NB4 (cell line): ENCODE measurements around the gene SLC7A8.

ENCODE experiments used
- CTCF ChIP-seq: IDR thresholded peaks from one replicate; pipeline ENCODE4 v1.5.1; 2012; ENCODE audit warnings: low read depth, low read length
- MAX ChIP-seq: IDR thresholded peaks from 2 replicates; pipeline ENCODE4 v1.6.1; 2011; ENCODE audit warnings: low read depth, low read length
- MYC ChIP-seq: IDR thresholded peaks from 2 replicates; pipeline ENCODE4 v1.6.1; 2011; ENCODE audit warnings: low read depth, low read length
- POLR2A ChIP-seq: IDR thresholded peaks from 2 replicates; pipeline ENCODE4 v1.6.1; 2011; ENCODE audit warnings: mild to moderate bottlenecking; ENCODE audit not compliant: insufficient read length; ENCODE audit errors: extremely low read depth

- TF ChIP-seq CTCF (no peak), POLR2A (no peak), MAX (no peak), MYC (no peak)
Observed at GRCh38 chr14:23209651-23210423, 26.4 kb upstream of the SLC7A8 start.
